ENCODE data around the gene PLIN4. TPM values are rescaled to one million over a fixed set of nuclear protein-coding genes. Genes with fewer than 3 reads are reported as not detected.

Gene PLIN4
- total RNA-seq, 1 donor, result 0.90 TPM

- DNase-seq (ENCODE audit: low read depth), result no peak
- H3K4me3 ChIP-seq (ENCODE audit: low read depth, low read length), result no peak overlapping the region
- no peak for TF ChIP-seq CTCF (IDR thresholded peaks at IDR 0.05; ENCODE audit: insufficient read depth, low read length)
Measured at GRCh38 chr19:4517451-4518057, 732 bp downstream of the PLIN4 start.

GRCh38 chr19:4516939-4517300, 1.4 kb downstream of the PLIN4 start:
- TF ChIP-seq CTCF (IDR thresholded peaks at IDR 0.05; ENCODE audit: insufficient read depth, low read length), result no peak
- no peak overlapping the region for H3K4me3 ChIP-seq (ENCODE audit: low read depth, low read length)
- DNase-seq (ENCODE audit: low read depth), result no peak

GRCh38 chr19:4516199-4516938, 1.9 kb downstream of the PLIN4 start:
- TF ChIP-seq CTCF (IDR thresholded peaks at IDR 0.05; ENCODE audit: insufficient read depth, low read length), result no peak
- no peak overlapping the region for H3K4me3 ChIP-seq (ENCODE audit: low read depth, low read length)
- DNase-seq (ENCODE audit: low read depth), result no peak

- H3K4me3 ChIP-seq (ENCODE audit: low read depth, low read length), result no peak overlapping the region
- no peak for TF ChIP-seq CTCF (IDR thresholded peaks at IDR 0.05; ENCODE audit: insufficient read depth, low read length)
- no peak for DNase-seq (ENCODE audit: low read depth)
Measured at GRCh38 chr19:4515732-4516131, 2.6 kb downstream of the PLIN4 start.

GRCh38 chr19:4513248-4513647, 5.0 kb downstream of the PLIN4 start:
- no peak overlapping the region for H3K4me3 ChIP-seq (ENCODE audit: low read depth, low read length)
- DNase-seq (ENCODE audit: low read depth), result no peak
- TF ChIP-seq CTCF (IDR thresholded peaks at IDR 0.05; ENCODE audit: insufficient read depth, low read length), result no peak

GRCh38 chr19:4512070-4512469, 6.2 kb downstream of the PLIN4 start:
- no peak for TF ChIP-seq CTCF (IDR thresholded peaks at IDR 0.05; ENCODE audit: insufficient read depth, low read length)

More at GRCh38 chr19:4512070-4512469, 6.2 kb downstream of the PLIN4 start:
- DNase-seq (ENCODE audit: low read depth), result no peak
- no peak overlapping the region for H3K4me3 ChIP-seq (ENCODE audit: low read depth, low read length)
